AG09319 (cell line): ENCODE data around the gene CSTF1.

Experiments used
- DNase-seq: peaks from one replicate; pipeline ENCODE4 v3.0.0-alpha.2; 2010; ENCODE audit warnings: low read depth; ENCODE audit errors: extremely low read depth
- CTCF ChIP-seq: IDR thresholded peaks from 2 replicates; pipeline ENCODE4 v1.5.1; 2011; ENCODE audit warnings: low read depth, mild to moderate bottlenecking, inconsistent platforms, low read length, moderate library complexity

The CSTF1 gene

DNA sequence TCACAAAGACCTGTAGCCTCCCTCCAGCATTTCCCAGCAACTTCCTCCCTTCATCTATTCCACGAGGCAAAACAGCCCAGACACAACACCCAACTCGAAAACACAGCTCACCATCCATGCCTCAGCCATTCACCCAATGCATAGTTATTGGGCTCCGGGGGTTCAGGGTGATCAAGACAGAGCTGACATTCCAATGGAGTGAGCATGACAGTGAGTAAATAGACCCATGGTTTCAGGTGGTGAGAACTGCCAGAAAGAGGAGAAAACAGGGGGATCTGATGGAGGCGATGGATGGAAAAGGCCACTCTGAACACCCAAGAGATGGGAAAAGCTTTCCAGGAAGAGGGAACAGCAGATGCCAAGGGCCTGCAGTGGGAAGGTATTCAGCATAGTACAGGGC lies 25.5 kb downstream of the CSTF1 start:
- TF ChIP-seq CTCF: no peak
- no peak for DNase-seq

- no peak for DNase-seq
- TF ChIP-seq CTCF: no peak
Observed at GRCh38 chr20:56418385-56418861, 26.0 kb downstream of the CSTF1 start.

DNA sequence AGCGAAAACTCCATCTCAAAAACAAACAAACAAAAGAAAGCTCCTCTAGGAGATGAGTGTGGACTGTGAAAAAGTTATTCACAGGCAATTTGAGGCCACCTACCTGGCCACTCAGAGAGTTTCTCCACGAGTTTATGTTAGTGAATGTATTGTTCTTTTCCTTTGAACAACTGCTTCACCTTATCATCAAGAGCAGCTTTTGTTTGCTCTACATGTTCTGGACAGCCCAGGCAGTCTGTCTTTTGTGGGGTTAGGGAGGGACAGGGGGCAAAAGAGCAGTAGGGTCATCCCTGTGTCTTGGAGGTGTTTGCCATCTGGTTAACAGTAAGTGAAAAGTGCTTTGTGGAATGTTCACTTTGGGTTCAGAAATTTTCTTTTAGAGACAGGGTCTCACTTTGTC lies 27.6 kb downstream of the CSTF1 start:
- TF ChIP-seq CTCF: no peak
- DNase-seq: no peak

DNA sequence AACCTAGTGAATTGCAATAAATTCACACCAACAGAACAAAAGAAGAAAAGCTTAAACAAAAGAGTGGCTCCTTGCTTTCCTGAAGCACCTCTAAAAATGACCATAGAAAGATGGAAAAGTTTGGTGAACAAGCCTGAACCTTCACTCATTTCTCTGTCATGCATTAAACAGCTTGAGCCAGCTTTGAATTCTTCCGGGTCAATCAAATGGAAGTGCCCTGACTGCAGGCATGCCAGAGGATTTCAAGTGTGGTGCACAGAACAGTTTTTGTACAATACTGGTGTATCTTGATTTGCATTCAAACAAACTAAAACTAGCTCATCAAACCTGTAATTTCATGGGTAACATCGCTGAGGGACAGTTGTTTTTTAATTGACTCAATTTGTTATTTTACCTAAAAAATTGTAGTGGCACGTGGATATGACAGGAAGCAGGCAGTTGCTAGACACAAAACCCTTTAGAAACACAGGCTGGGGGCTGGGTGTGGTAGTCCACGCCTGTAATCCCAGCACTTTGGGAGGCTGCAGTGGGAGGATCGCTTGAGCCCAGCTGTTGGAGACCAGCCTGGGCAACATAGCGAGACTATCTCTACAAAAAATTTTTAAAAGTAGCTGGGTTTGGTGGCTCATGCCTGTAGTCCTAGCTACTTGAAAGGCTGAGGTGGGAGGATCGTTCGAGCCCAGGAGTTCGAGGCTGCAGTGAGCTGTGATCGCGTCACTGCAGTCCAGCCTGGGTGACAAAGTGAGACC lies 28.7 kb downstream of the CSTF1 start:
- DNase-seq: no peak
- TF ChIP-seq CTCF: no peak

DNA sequence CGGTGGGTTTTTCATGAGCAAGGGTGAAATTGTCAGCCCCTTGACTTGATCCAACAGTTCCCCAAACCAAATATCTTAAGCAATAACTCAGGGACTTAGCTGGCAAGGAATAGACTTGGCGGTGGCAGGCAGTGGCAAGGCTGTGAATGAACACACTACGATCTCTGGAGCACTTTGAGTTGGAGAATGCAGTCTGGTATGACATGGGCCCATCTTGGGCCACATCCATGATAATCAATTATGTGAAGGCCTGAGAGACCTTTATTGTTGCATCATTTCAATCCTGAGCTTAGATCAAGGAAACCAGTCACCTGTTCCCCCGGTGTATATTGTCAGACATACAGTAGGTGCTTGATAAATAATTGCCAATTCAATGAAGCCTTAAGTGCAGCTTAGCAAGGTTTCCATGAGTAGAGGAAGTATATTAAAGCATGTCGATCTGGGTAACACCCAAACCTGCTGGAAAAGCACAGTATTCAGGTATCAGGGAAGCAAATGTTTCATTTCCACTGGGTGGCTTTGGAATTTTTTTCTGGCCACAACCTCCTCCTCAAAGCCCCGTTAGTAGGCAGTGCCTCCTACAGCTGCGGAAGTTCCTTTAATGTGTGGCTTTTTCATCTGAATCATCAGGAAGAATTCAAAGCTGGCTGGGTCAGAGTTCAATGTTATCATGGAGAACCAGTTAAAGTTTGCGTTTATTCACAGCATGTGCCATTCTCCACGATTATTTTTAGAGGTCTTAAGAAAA lies 29.8 kb downstream of the CSTF1 start:
- peak; percentile 8; the same call in 1 of the 2 replicates for TF ChIP-seq CTCF
- DNase-seq: no peak

DNA sequence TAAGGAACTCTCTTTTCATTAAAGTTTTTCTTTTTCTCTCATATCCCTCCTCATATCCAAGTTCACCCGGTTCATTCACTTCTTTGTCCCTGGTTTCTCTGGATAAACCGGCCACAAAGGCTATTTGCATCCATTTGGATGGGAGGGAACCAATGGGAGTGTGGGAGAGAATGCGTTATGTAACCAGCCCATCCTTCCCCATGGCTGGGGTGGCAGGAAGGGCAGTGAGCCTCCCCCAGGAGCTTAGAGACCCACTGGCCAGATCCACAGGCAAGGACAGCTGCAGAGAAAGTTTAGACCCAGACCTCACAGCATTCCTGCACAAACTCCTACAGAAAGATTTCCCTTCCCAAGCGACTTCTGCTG lies 30.4 kb downstream of the CSTF1 start:
- no peak for TF ChIP-seq CTCF
- DNase-seq: no peak

- DNase-seq: no peak
- TF ChIP-seq CTCF: no peak
Observed at GRCh38 chr20:56423211-56423610, 30.8 kb downstream of the CSTF1 start.
